Hepatocyte (in vitro differentiated cells): ENCODE data around the gene CDC34. TPM values are rescaled to one million over a fixed set of nuclear protein-coding genes. Genes with fewer than 3 reads are reported as not detected.

Source experiments
- DNase-seq: peaks from one replicate; pipeline ENCODE4 v3.0.0-alpha.2; 2016; ENCODE audit warnings: low spot score
- H2AFZ ChIP-seq: fragments of 200-600 bp; sonication (generic); 2 replicates; pipeline ENCODE4 v1.6.0; 2016; ENCODE audit warnings: antibody characterized with exemption, mild to moderate bottlenecking
- H3K27ac ChIP-seq: fragments of 200-600 bp; sonication (generic); 2 replicates; pipeline ENCODE4 v1.5.1; 2016; ENCODE audit warnings: mild to moderate bottlenecking
- H3K27me3 ChIP-seq: fragments of 200-600 bp; sonication (generic); 2 replicates; pipeline ENCODE4 v1.6.1; 2016
- H3K36me3 ChIP-seq: fragments of 200-600 bp; sonication (generic); replicated peaks from 2 replicates; pipeline ENCODE4 v1.5.1; 2016; ENCODE audit warnings: low read depth; ENCODE audit not compliant: insufficient read depth
- H3K4me1 ChIP-seq: fragments of 200-600 bp; sonication (generic); 2 replicates; pipeline ENCODE4 v1.5.1; 2016; ENCODE audit warnings: mild to moderate bottlenecking, moderate library complexity; ENCODE audit not compliant: insufficient read depth
- H3K4me2 ChIP-seq: fragments of 200-600 bp; sonication (generic); 2 replicates; pipeline ENCODE4 v1.6.0; 2016
- H3K4me3 ChIP-seq: fragments of 200-600 bp; sonication (generic); 2 replicates; pipeline ENCODE4 v1.5.1; 2016; ENCODE audit warnings: mild to moderate bottlenecking
- H3K79me2 ChIP-seq: fragments of 200-600 bp; sonication (generic); 2 replicates; pipeline ENCODE4 v1.6.0; 2017; ENCODE audit warnings: mild to moderate bottlenecking
- H3K9me2 ChIP-seq: fragments of 200-600 bp; sonication (generic); replicated peaks from 2 replicates; pipeline ENCODE4 v1.6.0; 2017; ENCODE audit warnings: mild to moderate bottlenecking; ENCODE audit not compliant: insufficient read depth
- H3K9me3 ChIP-seq: fragments of 200-600 bp; sonication (generic); 2 replicates; pipeline ENCODE4 v1.5.1; 2016; ENCODE audit warnings: low read depth, mild to moderate bottlenecking
- H4K20me1 ChIP-seq: fragments of 200-600 bp; sonication (generic); 2 replicates; pipeline ENCODE4 v1.6.0; 2016; ENCODE audit warnings: mild to moderate bottlenecking; ENCODE audit not compliant: insufficient read depth, poor library complexity, severe bottlenecking
- CTCF ChIP-seq: fragments of 200-600 bp; sonication (generic); IDR thresholded peaks from 2 replicates; pipeline ENCODE4 v1.5.1; 2016; ENCODE audit warnings: antibody characterized with exemption, mild to moderate bottlenecking; ENCODE audit not compliant: poor library complexity
- EZH2 ChIP-seq: fragments of 200-600 bp; sonication (generic); IDR thresholded peaks from 2 replicates; pipeline ENCODE4 v1.6.1; 2016; ENCODE audit warnings: antibody characterized with exemption, mild to moderate bottlenecking, borderline replicate concordance
- EZH2phosphoT487 ChIP-seq: fragments of 200-600 bp; sonication (generic); IDR thresholded peaks from one replicate; pipeline ENCODE4 v1.6.1; 2018; ENCODE audit warnings: antibody characterized with exemption, mild to moderate bottlenecking, low read depth, moderate library complexity; ENCODE audit not compliant: unreplicated experiment, severe bottlenecking
- WGBS: methylation state at CpG from one replicate; pipeline ENCODE4 v1.1.6; 2016; ENCODE audit warnings: low lambda C conversion rate; ENCODE audit errors: missing lambda C conversion rate; 5-methylcytosine and 5-hydroxymethylcytosine counted together
- polyA plus RNA-seq: library from polyadenylated mRNA; unstranded; fragments of >200 nt; fragmentation: Nextera tagmentation; extraction: Ambion mirVana; gene quantifications from 2 replicates; pipeline ENCODE4 v1.2.1, GENCODE V29; 2016
- total RNA-seq: library from RNA; depleted of rRNA; stranded (reverse); fragments of >200 nt; gene quantifications from 2 replicates; pipeline ENCODE4 v1.2.3, GENCODE V29; 2014

The CDC34 gene
- total and polyA plus RNA-seq, 2 experiments from 2014 or later = 105 to 196 TPM

GRCh38 chr19:547117-547516 lies 15.6 kb downstream of the CDC34 start:
- Histone ChIP-seq H4K20me1 (no peaks in the 10 kb centered on the region), H3K9me3 (no peaks in the 10 kb centered on the region), H3K4me3 (no peak overlapping the region), H2AFZ (no peak overlapping the region), H3K27ac (no peak overlapping the region), H3K36me3 (no peaks in the 10 kb centered on the region), H3K27me3 (no peaks in the 10 kb centered on the region), H3K9me2 (no peaks in the 10 kb centered on the region), H3K4me1 (no peaks in the 10 kb centered on the region), H3K4me2 (no peak overlapping the region), H3K79me2 (no peaks in the 10 kb centered on the region)
- 94% methylated on average over 12 of the region's 15 CpGs for whole genome bisulfite sequencing
- TF ChIP-seq EZH2 (no peak), CTCF (no peak), EZH2phosphoT487 (no peak)
- DNase-seq = no peak

- no peaks in the 10 kb centered on the region for H3K79me2 ChIP-seq
- no peak overlapping the region for H3K4me3 ChIP-seq
- no peaks in the 10 kb centered on the region for H3K4me1 ChIP-seq
- H3K36me3 ChIP-seq = no peaks in the 10 kb centered on the region
- H4K20me1 ChIP-seq = no peaks in the 10 kb centered on the region
- no peak for DNase-seq
- no peaks in the 10 kb centered on the region for H3K9me2 ChIP-seq
- WGBS = 90% methylated on average over 20 of the region's 26 CpGs
- TF ChIP-seq EZH2phosphoT487 (no peak), EZH2 (no peak), CTCF (no peak)
- no peak overlapping the region for H2AFZ ChIP-seq
- H3K9me3 ChIP-seq = no peaks in the 10 kb centered on the region
- no peaks in the 10 kb centered on the region for H3K27me3 ChIP-seq
- no peak overlapping the region for H3K4me2 ChIP-seq
- H3K27ac ChIP-seq = no peak overlapping the region
Measured at GRCh38 chr19:547836-548720, 16.5 kb downstream of the CDC34 start.

- Histone ChIP-seq H3K4me2 (no peak overlapping the region), H3K4me1 (no peaks in the 10 kb centered on the region), H3K27ac (no peak overlapping the region), H3K79me2 (no peaks in the 10 kb centered on the region), H3K36me3 (no peaks in the 10 kb centered on the region), H3K9me2 (no peaks in the 10 kb centered on the region), H4K20me1 (no peaks in the 10 kb centered on the region), H2AFZ (no peak overlapping the region), H3K27me3 (no peaks in the 10 kb centered on the region), H3K4me3 (no peak overlapping the region), H3K9me3 (no peaks in the 10 kb centered on the region)
- WGBS = 84% methylated on average over 37 of the region's 52 CpGs
- no peak for DNase-seq
- TF ChIP-seq EZH2 (no peak), EZH2phosphoT487 (no peak), CTCF (no peak)
Measured at GRCh38 chr19:548886-549830, 17.6 kb downstream of the CDC34 start.
